Neural cell (in vitro differentiated cells): ENCODE results near the gene ABCA8. TPM values are rescaled to one million over a fixed set of nuclear protein-coding genes. Genes with fewer than 3 reads are reported as not detected.

Experiments
- H2AFZ ChIP-seq: fragments of 200-600, 300-800 bp; sonication (generic), shearing (Covaris generic); 2 replicates; pipeline ENCODE4 v1.6.0; 2014; ENCODE audit warnings: low read depth, mild to moderate bottlenecking, antibody characterized with exemption, low read length, moderate library complexity
- H3F3A ChIP-seq: fragments of 200-600 bp; shearing (Covaris generic); 2 replicates; pipeline ENCODE4 v1.6.1; 2016; ENCODE audit warnings: mild to moderate bottlenecking, moderate library complexity, mixed read lengths, antibody characterized with exemption, low read length; ENCODE audit not compliant: insufficient read depth, poor library complexity, severe bottlenecking
- H3K27ac ChIP-seq: fragments of 200-600, 300-800 bp; sonication (generic), shearing (Covaris generic); 2 replicates; pipeline ENCODE4 v1.5.1; 2014; ENCODE audit warnings: mild to moderate bottlenecking, low read length, moderate library complexity
- H3K27me3 ChIP-seq: fragments of 300-800, 200-600 bp; sonication (generic), shearing (Covaris generic); 2 replicates; pipeline ENCODE4 v1.6.0; 2014; ENCODE audit warnings: mild to moderate bottlenecking, low read depth, low read length, moderate library complexity; ENCODE audit not compliant: insufficient read depth
- H3K36me3 ChIP-seq: fragments of 300-800, 200-600 bp; sonication (generic), shearing (Covaris generic); 2 replicates; pipeline ENCODE4 v1.5.1; 2014; ENCODE audit warnings: mild to moderate bottlenecking, antibody characterized with exemption, low read length, moderate library complexity; ENCODE audit not compliant: insufficient read depth
- H3K4me2 ChIP-seq: fragments of 300-800, 200-600 bp; sonication (generic), shearing (Covaris generic); 2 replicates; pipeline ENCODE4 v1.6.0; 2014; ENCODE audit warnings: mild to moderate bottlenecking, low read length
- H3K4me3 ChIP-seq: fragments of 300-800, 200-600 bp; sonication (generic), shearing (Covaris generic); 2 replicates; pipeline ENCODE4 v1.5.1; 2014; ENCODE audit warnings: mild to moderate bottlenecking, low read length, moderate library complexity
- H3K79me2 ChIP-seq: fragments of 200-600 bp; shearing (Covaris generic); replicated peaks from 2 replicates; pipeline ENCODE4 v1.6.0; 2014; ENCODE audit warnings: mild to moderate bottlenecking, low read length, moderate library complexity; ENCODE audit not compliant: insufficient read depth
- H3K9ac ChIP-seq: fragments of 300-800, 200-600 bp; sonication (generic), shearing (Covaris generic); 2 replicates; pipeline ENCODE4 v1.6.1; 2016; ENCODE audit warnings: mild to moderate bottlenecking, low read length, mixed read lengths
- H3K9me2 ChIP-seq: fragments of 200-600 bp; shearing (Covaris generic); 2 replicates; pipeline ENCODE4 v1.6.1; 2016; ENCODE audit warnings: mild to moderate bottlenecking, low read length, mixed read lengths; ENCODE audit not compliant: insufficient read depth
- H3K9me3 ChIP-seq: fragments of 200-600, 300-800 bp; sonication (generic), shearing (Covaris generic); 2 replicates; pipeline ENCODE4 v1.6.1; 2016; ENCODE audit warnings: mild to moderate bottlenecking, mixed run types, low read length, moderate library complexity, mixed read lengths
- H4K20me1 ChIP-seq: fragments of 200-600 bp; shearing (Covaris generic); 2 replicates; pipeline ENCODE4 v1.6.1; 2016; ENCODE audit warnings: mild to moderate bottlenecking, mixed run types; ENCODE audit not compliant: insufficient read depth
- CTCF ChIP-seq: fragments of 450-650 bp; IDR thresholded peaks from 2 replicates; pipeline ENCODE4 v1.5.1; 2014; ENCODE audit warnings: antibody characterized with exemption, mild to moderate bottlenecking, moderate library complexity; ENCODE audit not compliant: poor library complexity, severe bottlenecking
- EP300 ChIP-seq: fragments of 450-650 bp; conservative IDR thresholded peaks from 2 replicates; pipeline ENCODE4 v1.6.1; 2014; ENCODE audit warnings: antibody characterized with exemption, mild to moderate bottlenecking, moderate library complexity; ENCODE audit not compliant: poor library complexity, severe bottlenecking
- EZH2 ChIP-seq: fragments of 200-600, 300-800 bp; shearing (Covaris generic), sonication (generic); IDR thresholded peaks from 2 replicates; pipeline ENCODE4 v1.6.1; 2014; ENCODE audit warnings: antibody characterized with exemption, low read length, borderline replicate concordance, mild to moderate bottlenecking; ENCODE audit not compliant: insufficient read depth, poor library complexity, severe bottlenecking
- MXI1 ChIP-seq: fragments of 450-650 bp; conservative IDR thresholded peaks from 2 replicates; pipeline ENCODE4 v1.6.1; 2014; ENCODE audit warnings: antibody characterized with exemption, mild to moderate bottlenecking; ENCODE audit not compliant: poor library complexity, severe bottlenecking
- POLR2AphosphoS5 ChIP-seq: IDR thresholded peaks from 2 replicates; pipeline ENCODE4 v1.6.1; 2012
- RAD21 ChIP-seq: fragments of 450-650 bp; conservative IDR thresholded peaks from 2 replicates; pipeline ENCODE4 v1.6.1; 2014; ENCODE audit warnings: antibody characterized with exemption, mild to moderate bottlenecking, moderate library complexity
- REST ChIP-seq: IDR thresholded peaks from 2 replicates; pipeline ENCODE4 v1.6.1; 2012; ENCODE audit warnings: borderline replicate concordance
- SMC3 ChIP-seq: fragments of 450-650 bp; conservative IDR thresholded peaks from 2 replicates; pipeline ENCODE4 v1.6.1; 2014; ENCODE audit warnings: antibody characterized with exemption, mild to moderate bottlenecking, moderate library complexity; ENCODE audit not compliant: poor library complexity
- TAF1 ChIP-seq: IDR thresholded peaks from 2 replicates; pipeline ENCODE4 v1.6.1; 2012; ENCODE audit warnings: low read depth
- polyA plus RNA-seq: library from polyadenylated mRNA; depleted of rRNA; stranded (reverse); fragments of >200 nt; gene quantifications from 2 replicates; pipeline ENCODE4 v1.2.3, GENCODE V29; 2014

The ABCA8 gene
- polyA plus RNA-seq, 1 donor from 2014 or later = not detected

- Histone ChIP-seq H3F3A (no peaks in the 10 kb centered on the region), H3K27ac (no peak overlapping the region), H3K9me2 (no peaks in the 10 kb centered on the region), H3K4me3 (no peak overlapping the region), H2AFZ (no peak overlapping the region), H3K79me2 (no peaks in the 10 kb centered on the region), H3K9me3 (no peaks in the 10 kb centered on the region), H4K20me1 (no peaks in the 10 kb centered on the region), H3K36me3 (no peaks in the 10 kb centered on the region), H3K9ac (no peak overlapping the region), H3K4me2 (no peak overlapping the region), H3K27me3 (no peaks in the 10 kb centered on the region)
- no peak for TF ChIP-seq EP300
These were observed 16.0 kb downstream of the ABCA8 start for GRCh38 chr17:68939195-68939594.

DNA sequence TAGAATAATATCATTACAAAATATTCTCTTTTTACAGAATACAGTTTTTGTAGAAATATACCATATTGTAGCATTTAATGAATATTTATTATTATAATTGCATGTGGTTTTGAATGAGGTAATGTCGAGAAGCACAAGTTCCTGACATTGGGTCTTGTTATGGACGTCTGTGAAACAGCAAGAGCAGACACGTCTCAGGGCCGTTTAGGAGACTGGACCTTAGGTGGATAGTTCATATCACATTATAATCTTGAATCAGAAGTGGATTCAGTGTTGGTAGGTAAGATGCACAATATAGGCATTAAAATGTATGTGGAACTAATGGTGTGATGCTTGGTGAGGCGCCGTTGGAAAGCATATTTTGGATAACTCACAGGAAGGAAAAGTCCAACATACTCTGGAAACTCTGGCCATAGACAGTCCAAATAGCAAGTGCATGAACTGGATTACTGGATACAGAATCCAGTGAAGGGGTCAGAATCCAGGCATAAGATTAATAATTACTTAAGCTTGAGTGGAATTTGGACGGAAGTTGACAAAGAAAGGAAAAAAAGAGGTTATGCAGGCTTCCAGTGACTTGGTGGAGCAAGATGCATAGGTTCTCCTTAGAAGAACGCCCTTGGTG lies 17.2 kb downstream of the ABCA8 start:
- Histone ChIP-seq H3K9ac (no peak overlapping the region), H3K9me3 (no peaks in the 10 kb centered on the region), H3K27ac (no peak overlapping the region), H2AFZ (no peak overlapping the region), H4K20me1 (no peaks in the 10 kb centered on the region), H3K36me3 (no peaks in the 10 kb centered on the region), H3K4me3 (no peak overlapping the region), H3K79me2 (no peaks in the 10 kb centered on the region), H3F3A (no peaks in the 10 kb centered on the region), H3K9me2 (no peaks in the 10 kb centered on the region), H3K4me2 (no peak overlapping the region), H3K27me3 (no peaks in the 10 kb centered on the region)
- TF ChIP-seq SMC3 = no peak
- TF ChIP-seq MXI1 = no peak
- no peak for TF ChIP-seq TAF1
- TF ChIP-seq CTCF = no peak
- TF ChIP-seq REST = no peak

DNA sequence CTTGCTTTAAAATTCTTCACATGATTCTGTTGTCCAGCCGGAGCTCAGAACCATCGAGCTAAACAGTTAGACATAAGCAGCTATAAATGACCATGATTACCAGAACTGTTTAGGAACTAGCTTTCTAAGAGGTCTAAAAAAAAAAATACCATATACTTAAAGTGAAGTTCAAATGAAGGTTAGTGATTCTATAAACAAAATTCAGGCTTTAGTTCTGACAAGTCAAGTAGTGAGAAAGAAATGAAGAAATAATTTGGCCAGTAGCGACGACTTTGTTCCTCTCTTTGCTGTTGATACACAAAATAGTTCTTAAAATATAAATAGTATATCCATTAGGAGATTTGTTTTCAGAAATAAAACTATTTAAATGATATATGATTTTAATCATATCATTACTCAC lies 27.7 kb downstream of the ABCA8 start:
- H3K27me3 ChIP-seq = no peaks in the 10 kb centered on the region
- no peak overlapping the region for H3K4me3 ChIP-seq
- H3K9me2 ChIP-seq = no peaks in the 10 kb centered on the region
- H3K9ac ChIP-seq = no peak overlapping the region
- no peak overlapping the region for H3K27ac ChIP-seq
- H2AFZ ChIP-seq = no peak overlapping the region
- no peak overlapping the region for H3K4me2 ChIP-seq
- H3K79me2 ChIP-seq = no peaks in the 10 kb centered on the region
- H3K9me3 ChIP-seq = no peaks in the 10 kb centered on the region
- no peaks in the 10 kb centered on the region for H4K20me1 ChIP-seq
- no peaks in the 10 kb centered on the region for H3K36me3 ChIP-seq
- TF ChIP-seq CTCF = no peak
- no peak for TF ChIP-seq RAD21
- no peak for TF ChIP-seq TAF1
- no peak for TF ChIP-seq EP300
- no peak for TF ChIP-seq REST
- no peak for TF ChIP-seq EZH2
- no peak for TF ChIP-seq SMC3
- no peak for TF ChIP-seq MXI1
- no peak for TF ChIP-seq POLR2AphosphoS5
- H3F3A ChIP-seq = no peaks in the 10 kb centered on the region
